Activated naive CD8-positive, alpha-beta T cell treated with anti-CD3 and anti-CD28 coated beads for 36 hours (primary cell): ENCODE results near the gene CACNG4. TPM values are rescaled to one million over a fixed set of nuclear protein-coding genes. Genes with fewer than 3 reads are reported as not detected.

Experiments
- DNase-seq: peaks from one replicate; pipeline ENCODE4 v3.0.0; 2021
- H3K27ac Mint-ChIP-seq: one replicate; pipeline ENCODE4 v1.8.0; 2022; ENCODE audit warnings: mild to moderate bottlenecking, moderate library complexity, mixed read lengths
- H3K27me3 Mint-ChIP-seq: one replicate; pipeline ENCODE4 v1.8.0; 2022; ENCODE audit warnings: mild to moderate bottlenecking, mixed read lengths
- H3K36me3 Mint-ChIP-seq: one replicate; pipeline ENCODE4 v1.8.0; 2021; ENCODE audit warnings: mild to moderate bottlenecking, mixed read lengths
- H3K4me1 Mint-ChIP-seq: one replicate; pipeline ENCODE4 v1.8.0; 2021; ENCODE audit warnings: mixed read lengths
- H3K4me3 Mint-ChIP-seq: one replicate; pipeline ENCODE4 v1.8.0; 2022; ENCODE audit warnings: mild to moderate bottlenecking, moderate library complexity, mixed read lengths
- H3K9me3 Mint-ChIP-seq: one replicate; pipeline ENCODE4 v1.8.0; 2022; ENCODE audit warnings: mixed read lengths
- total RNA-seq, 2 experiments: library from RNA; stranded (reverse); gene quantifications; one replicate each; pipeline ENCODE4 v1.2.3, GENCODE V29; 2021

The CACNG4 gene
- total RNA-seq, 2 experiments from 2014 or later = not detected

DNA sequence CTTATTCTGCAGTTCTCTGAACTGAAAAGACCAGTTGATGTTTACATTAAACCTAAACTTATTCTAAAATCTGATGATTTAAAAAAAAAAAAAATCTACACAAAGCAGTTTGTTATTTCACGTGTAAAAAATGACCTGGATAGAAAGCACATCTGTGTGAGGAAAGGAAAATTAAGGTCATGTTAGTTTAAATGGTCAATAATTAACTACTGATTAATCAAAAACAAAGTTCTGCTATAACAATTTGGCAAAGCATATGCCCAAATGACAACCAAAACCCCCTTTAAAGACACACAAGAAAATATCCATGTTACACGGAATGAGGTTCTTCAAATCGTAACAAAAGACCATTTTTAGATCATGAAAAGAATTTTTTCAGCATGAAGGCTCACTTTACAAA is 110.3 kb downstream of the CACNG4 start:
- no peak for DNase-seq
- Mint-ChIP-seq H3K4me1 (no peaks in the 10 kb centered on the region), H3K36me3 (peaks cover 19% of the 10 kb centered on the region), H3K27ac (no peak overlapping the region), H3K27me3 (no peaks in the 10 kb centered on the region), H3K9me3 (no peaks in the 10 kb centered on the region), H3K4me3 (no peak overlapping the region)

DNA sequence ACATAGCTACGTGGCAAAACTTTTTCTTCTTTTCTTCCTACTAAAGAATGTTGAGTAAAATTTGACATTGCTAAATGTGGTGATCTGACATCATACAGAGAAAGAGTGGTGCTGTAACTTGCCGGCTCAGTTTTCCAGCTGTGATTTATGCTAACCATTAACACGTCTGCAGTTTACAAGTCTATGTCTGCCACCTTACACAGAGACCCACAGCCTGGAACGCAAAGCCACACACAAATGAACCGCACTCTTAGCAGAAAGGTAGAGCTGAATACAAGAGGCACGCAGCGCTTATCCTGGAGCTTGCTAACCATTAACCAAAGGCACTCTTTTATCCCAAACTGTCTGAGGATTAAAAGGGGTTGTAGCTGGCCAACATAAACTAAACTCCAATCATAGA is 111.8 kb downstream of the CACNG4 start:
- Mint-ChIP-seq H3K4me1 (peaks cover 5% of the 10 kb centered on the region), H3K27ac (no peak overlapping the region), H3K9me3 (no peaks in the 10 kb centered on the region), H3K36me3 (peaks cover 16% of the 10 kb centered on the region), H3K4me3 (no peak overlapping the region), H3K27me3 (no peaks in the 10 kb centered on the region)
- no peak for DNase-seq

GRCh38 chr17:67078292-67078691 is 113.8 kb downstream of the CACNG4 start:
- no peak for DNase-seq
- peaks cover 16% of the 10 kb centered on the region for H3K4me1 Mint-ChIP-seq
- no peak overlapping the region for H3K4me3 Mint-ChIP-seq
- H3K27ac Mint-ChIP-seq = no peak overlapping the region
- H3K27me3 Mint-ChIP-seq = no peaks in the 10 kb centered on the region
- H3K36me3 Mint-ChIP-seq = peaks cover 10% of the 10 kb centered on the region
- H3K9me3 Mint-ChIP-seq = no peaks in the 10 kb centered on the region

GRCh38 chr17:67079491-67079890 is 115.0 kb downstream of the CACNG4 start:
- Mint-ChIP-seq H3K4me3 (no peak overlapping the region), H3K27me3 (no peaks in the 10 kb centered on the region), H3K4me1 (peaks cover 22% of the 10 kb centered on the region), H3K27ac (no peak overlapping the region), H3K36me3 (peaks cover 10% of the 10 kb centered on the region), H3K9me3 (no peaks in the 10 kb centered on the region)
- no peak for DNase-seq

DNA sequence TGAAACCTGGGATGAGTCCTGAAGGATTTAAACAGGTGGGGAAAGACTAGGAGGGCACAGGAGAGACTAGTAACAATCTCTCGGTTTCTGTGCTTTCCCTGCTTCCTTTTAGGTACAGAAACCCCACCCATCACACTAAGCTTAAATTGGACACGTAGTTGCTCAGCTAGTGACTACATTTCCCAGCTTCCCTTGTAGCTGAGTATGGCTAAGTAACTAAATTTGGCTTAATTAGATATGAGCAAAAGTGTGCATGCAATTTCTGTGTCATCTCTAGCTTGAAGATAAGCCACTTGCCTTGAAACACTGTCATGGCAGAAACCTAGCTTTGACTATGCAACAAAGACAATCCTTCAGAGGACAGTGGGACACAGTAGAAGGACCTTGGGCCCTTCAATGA is 116.3 kb downstream of the CACNG4 start:
- no peaks in the 10 kb centered on the region for H3K27me3 Mint-ChIP-seq
- no peaks in the 10 kb centered on the region for H3K9me3 Mint-ChIP-seq
- H3K36me3 Mint-ChIP-seq = peaks cover 12% of the 10 kb centered on the region
- peaks cover 23% of the 10 kb centered on the region for H3K4me1 Mint-ChIP-seq
- H3K27ac Mint-ChIP-seq = no peak overlapping the region
- no peak for DNase-seq
- H3K4me3 Mint-ChIP-seq = no peak overlapping the region

DNA sequence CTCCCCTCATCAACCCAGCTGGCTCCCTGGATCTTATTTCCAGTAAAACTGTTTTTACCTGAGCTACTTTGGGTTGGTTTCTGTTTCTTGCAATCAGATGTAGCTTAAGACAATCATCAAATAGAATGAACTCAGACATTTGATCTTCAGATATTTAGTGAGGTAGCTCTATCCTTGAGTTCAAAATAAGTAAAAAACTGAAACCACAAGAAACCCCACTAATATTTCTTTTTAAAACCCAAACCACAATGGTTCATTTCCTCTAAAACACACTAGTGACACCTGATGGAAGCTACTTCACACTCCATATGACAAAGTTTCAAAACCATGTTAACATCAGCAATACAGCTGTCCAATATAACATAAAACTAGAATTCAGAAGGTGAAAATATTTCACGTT is 117.6 kb downstream of the CACNG4 start:
- no peaks in the 10 kb centered on the region for H3K9me3 Mint-ChIP-seq
- H3K4me1 Mint-ChIP-seq = peaks cover 23% of the 10 kb centered on the region
- H3K4me3 Mint-ChIP-seq = no peak overlapping the region
- peaks cover 17% of the 10 kb centered on the region for H3K36me3 Mint-ChIP-seq
- DNase-seq = no peak
- peak overlapping the region; percentile 83 for H3K27ac Mint-ChIP-seq
- H3K27me3 Mint-ChIP-seq = no peaks in the 10 kb centered on the region

Other genes starting within 250 kb of the CACNG4 start
- gene CACNG5, start 129.6 kb upstream of the CACNG4 start, total RNA-seq = not detected
- gene CACNG1, start 79.8 kb downstream of the CACNG4 start, total RNA-seq = not detected